GM04503 (cell line): ENCODE measurements around the gene PARD3.

Experiments used
- DNase-seq: peaks from one replicate; pipeline ENCODE4 v3.0.0-alpha.2; 2012; ENCODE audit warnings: low read depth

PARD3 gene

DNA sequence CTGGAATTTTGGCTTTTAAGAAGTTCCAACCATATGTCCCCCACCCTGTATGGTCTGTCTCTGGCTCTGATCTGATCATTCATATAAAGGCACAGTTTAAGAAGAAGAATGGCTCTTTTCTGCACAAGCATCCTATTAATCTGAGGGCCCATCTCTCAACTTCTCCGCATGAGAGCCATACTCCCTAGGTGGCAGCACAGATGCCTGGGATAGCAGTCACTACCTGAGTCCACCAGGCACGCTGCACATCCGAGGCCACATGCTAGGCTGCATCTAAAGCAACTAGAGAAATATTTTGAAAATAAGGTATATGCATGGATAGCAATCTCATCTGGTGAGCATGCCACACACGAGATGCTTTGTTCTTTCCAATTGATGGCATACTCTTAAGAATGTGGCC, 565.5 kb downstream of the PARD3 start:
- no peak for DNase-seq

DNA sequence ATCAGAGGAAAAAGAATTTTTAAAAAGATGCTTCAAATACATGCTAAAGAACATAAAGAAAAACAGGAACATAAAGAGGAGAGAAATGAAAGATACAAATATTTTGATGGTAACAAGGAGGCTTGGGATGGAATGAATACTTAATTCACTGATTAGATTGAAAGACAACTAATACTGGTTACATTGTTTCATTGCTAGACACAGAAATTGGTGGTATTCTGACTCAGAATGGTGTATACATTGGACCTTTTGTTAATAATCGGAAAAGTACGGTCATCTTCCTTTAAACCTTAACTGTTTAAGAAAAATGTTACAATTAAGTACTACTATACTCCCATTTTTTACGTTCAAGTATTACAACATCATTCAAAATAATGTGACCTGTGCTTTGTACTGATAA, 567.5 kb downstream of the PARD3 start:
- DNase-seq = no peak

GRCh38 chr10:34244756-34245484, 570.2 kb downstream of the PARD3 start:
- DNase-seq = no peak

- peak; percentile 23 for DNase-seq
Measured at GRCh38 chr10:34241226-34242000, 573.7 kb downstream of the PARD3 start.

DNA sequence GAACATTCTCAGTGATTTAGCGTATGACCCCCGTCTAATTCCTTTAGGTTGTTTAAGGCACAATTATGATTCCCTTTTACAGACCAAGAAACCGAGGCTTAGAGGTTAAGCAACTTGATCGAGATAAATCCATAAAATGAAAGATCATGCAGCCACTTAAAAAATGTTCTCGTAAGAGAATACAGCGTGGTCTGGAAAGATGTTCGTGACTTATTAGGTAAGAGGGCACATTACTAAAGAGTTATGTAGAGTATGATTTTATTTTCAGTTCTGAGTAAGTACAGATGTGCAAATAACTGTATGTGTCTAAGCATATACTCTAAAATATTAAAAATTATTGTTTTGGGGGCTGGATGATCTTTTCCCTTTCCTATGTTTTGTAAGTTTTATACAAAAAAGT, 575.1 kb downstream of the PARD3 start:
- DNase-seq = peak; percentile 3

GRCh38 chr10:34237898-34238455, 577.1 kb downstream of the PARD3 start:
- no peak for DNase-seq

- DNase-seq = no peak
Measured at GRCh38 chr10:34236931-34237330, 578.2 kb downstream of the PARD3 start.

DNA sequence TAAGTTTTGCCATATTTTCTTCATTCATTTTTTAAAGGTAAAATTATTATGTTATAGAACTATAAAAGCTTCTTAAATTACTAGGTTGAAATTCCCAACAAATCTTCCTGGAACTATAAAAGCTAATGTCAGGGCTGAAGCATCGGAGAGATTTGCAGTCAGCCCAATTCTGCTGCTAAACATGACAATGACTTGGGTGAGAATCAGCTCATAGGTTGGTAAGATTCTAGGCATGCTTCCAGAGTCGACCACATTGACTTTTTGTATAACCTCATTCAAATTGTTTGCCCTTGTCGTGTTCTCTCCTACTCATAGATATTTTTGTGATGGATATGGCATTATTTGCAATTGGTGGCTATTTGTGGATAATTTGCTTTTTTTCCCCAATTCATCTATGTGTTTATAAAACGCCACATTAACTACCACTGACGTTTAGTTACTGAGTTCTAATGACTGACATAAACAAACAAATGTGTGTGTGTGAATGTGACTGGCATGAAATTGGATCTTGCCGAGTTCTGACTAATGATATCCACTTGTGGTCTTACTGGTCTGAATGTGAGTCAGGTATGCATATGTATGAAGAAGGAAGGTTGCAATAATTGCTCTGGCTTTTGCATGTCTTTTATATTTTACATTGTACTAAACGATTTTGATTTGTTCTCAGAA, 579.8 kb downstream of the PARD3 start:
- no peak for DNase-seq

DNA sequence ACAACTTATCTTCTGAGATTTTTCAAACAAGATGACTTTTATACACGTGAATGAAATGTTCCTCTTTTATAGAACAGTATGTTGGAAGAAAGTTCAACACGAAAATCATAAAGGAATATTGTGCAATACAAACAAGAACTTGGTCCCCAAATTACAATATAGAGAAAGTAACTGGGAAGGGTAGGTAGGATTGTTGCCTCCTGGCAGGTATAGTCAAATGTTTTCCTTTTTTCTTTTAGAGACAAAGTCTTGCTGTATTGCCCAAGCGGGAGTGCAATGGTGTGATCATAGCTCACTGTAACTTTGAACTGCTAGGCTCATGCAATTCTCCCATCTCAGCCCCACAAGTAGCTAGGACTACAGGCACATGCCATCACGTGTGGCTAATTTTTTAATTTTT, 582.6 kb downstream of the PARD3 start:
- DNase-seq = no peak

GRCh38 chr10:34231441-34232180, 583.5 kb downstream of the PARD3 start:
- no peak for DNase-seq

GRCh38 chr10:34229917-34230316, 585.2 kb downstream of the PARD3 start:
- no peak for DNase-seq

DNA sequence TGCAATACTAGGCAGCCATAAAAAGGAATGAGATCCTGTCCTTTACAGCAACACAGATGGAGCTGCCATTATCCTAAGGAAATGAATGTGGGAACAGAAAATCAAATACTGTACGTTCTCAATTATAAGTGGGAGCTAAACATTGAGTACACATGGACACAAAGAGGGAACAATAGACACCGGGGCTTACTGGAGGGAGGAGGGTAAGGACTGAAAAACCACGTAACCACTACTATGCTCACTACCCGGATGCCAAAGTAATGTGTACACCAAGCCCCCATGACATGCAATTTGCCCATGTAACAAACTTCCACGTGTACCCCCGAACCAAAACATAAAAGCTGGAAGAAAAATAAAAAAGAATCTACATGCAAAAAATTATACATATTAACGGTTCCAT, 587.0 kb downstream of the PARD3 start:
- DNase-seq = no peak

DNA sequence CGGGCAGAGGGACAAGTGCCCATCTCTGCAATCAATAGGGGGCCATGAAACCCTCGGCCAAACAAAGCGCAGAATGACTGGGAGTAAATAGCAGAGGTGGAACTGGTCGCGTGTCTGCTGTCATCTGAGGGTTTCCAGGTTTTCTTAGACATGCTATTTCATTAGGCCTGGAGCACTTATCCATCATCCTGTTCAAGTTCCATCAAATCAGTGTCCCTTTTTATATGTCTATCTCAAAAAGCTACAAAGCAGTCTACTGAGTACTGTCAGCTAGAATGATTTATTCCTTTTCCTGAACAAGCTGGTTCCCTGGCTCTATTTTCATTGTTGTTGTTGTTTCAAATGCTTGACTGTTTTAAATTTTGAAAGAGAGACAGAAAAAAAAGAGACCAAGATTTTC, 590.5 kb downstream of the PARD3 start:
- DNase-seq = no peak

GRCh38 chr10:34223658-34224057, 591.4 kb downstream of the PARD3 start:
- DNase-seq = no peak

- no peak for DNase-seq
Measured at GRCh38 chr10:34222359-34222758, 592.7 kb downstream of the PARD3 start.

DNA sequence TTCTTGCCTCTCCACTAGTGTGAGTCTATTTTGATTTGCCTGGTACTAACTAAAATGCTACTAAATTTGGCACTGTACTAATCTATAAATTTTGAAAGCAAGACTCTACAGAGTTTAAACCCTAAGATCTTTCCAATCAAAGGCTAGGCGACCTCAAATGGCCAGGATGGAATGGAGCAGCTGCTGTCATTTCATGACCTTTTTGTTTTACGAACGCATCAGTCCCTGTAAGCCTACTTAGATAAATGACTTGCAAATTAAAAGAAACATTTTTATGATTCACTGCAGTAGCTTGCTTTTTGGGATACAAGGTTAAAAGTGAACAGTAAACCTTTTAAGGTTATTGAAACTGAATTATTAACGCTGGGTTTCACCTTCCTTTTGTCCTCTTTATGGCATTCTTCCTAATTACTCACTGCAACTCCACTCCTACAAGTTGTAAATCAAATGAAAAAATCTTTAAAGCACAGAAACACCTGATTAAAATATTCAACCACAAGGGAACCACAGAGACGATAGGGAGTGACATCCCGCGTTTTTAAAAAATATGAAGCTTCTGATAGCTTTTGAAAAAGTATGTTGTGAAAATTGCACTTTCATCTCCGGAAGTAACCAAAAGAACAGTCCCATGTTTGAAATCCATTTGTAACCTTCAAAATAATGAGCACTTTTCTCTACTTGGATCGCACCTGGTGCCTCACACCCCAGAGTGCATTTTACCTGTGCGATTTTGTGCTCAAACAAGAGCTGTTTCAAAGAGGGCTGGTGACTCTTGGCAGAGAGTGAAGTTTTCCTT, 595.1 kb downstream of the PARD3 start:
- DNase-seq = no peak

DNA sequence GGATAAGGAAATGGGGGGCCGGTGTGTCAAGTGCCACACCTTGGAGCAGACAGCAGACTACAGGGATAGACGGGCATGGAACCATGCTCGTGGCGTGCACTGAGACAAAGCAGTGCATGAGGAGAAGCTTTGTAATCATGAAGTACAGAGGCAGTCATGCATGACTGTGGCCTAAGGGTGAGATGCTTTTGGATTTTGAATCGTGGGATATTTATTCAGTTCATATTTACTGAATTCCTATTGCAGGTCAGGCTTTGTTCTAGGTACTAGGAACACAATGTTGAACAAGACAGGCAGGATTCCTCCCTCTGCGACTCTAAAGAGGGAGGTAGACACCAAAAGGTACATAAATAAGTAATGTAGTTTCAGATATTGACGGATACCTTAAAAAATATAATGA, 597.6 kb downstream of the PARD3 start:
- no peak for DNase-seq

DNA sequence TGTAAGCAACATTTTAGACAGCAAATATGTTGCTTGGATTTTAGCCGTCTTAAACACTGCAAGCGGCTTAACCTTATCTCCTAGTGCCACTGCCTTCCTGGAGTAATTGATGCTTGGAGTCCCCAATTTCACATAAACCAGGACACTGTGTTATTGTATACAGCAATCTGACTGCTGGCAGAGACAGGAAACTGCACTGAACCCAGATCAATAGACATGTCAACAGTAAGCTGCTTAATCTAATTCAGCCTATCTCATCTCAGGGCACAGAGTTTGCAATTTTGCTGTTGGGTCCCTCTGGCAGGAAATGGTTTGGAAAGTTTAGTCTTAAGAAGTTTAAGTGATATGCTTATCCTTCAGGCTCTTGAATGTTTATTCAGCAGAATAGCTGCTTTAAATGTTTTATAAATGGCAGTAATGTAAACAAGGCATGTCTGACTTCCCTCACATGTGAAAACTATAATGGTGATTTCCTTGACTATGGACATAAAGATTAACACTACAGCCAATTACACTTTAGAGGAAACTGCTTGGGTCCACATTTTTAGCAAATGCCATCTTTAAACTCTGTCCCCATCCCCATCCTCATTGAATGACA, 598.6 kb downstream of the PARD3 start:
- DNase-seq = no peak

- DNase-seq = no peak
Measured at GRCh38 chr10:34213805-34214197, 601.3 kb downstream of the PARD3 start.

- no peak for DNase-seq
Measured at GRCh38 chr10:34213193-34213804, 601.8 kb downstream of the PARD3 start.
